ENCODE data around the gene SYNRG. TPM values are rescaled to one million over a fixed set of nuclear protein-coding genes. Genes with fewer than 3 reads are reported as not detected.
A peak's percentile ranks its signal among the peaks of the same experiment; 100 is the strongest.

SYNRG gene
- polyA plus RNA-seq, 1 of the 3 experiments (the other 2 are of a cell fraction), result 8.9 TPM

- Histone ChIP-seq H3K9me3 (no peaks in the 10 kb centered on the region), H3K27ac (ENCODE audit: low read depth in 2 of 2, low read length in 1 of 2) (peak overlapping the region in 1 of 2 experiments; percentile 65; a peak in 2 of 4 replicates), H3K9ac (0 out of 2 replicates have a peak overlapping the region, but pooled peaks have one; percentile 12), H3K9me2 (no peaks in the 10 kb centered on the region), H3K4me3 (ENCODE audit: low read depth in 2 of 2, low read length in 1 of 2) (no peak overlapping the region), H2AFZ (ENCODE audit: low read depth) (no peak overlapping the region), H3F3A (replicated peaks; ENCODE audit: insufficient read depth) (peaks cover 28% of the 10 kb centered on the region), H3K27me3 (ENCODE audit: insufficient read depth) (no peaks in the 10 kb centered on the region), H4K20me1 (ENCODE audit: insufficient read depth) (no peaks in the 10 kb centered on the region), H3K4me2 (no peak overlapping the region), H3K79me2 (ENCODE audit: insufficient read depth) (no peaks in the 10 kb centered on the region), H3K4me1 (ENCODE audit: control insufficient read depth in 1 of 2, insufficient read depth in 2 of 2, low read depth in 1 of 2, low read length in 1 of 2) (peaks cover 0 to 7% of the 10 kb centered on the region in 2 experiments; a peak in 2 of 4 replicates), H3K36me3 (replicated peaks in 1 of 2; ENCODE audit: control insufficient read depth in 1 of 2, insufficient read depth in 2 of 2, low read length in 1 of 2) (peaks cover 47 to 66% of the 10 kb centered on the region in 2 experiments)
- TF ChIP-seq REST (IDR thresholded peaks at IDR 0.05; ENCODE audit: low read depth, low read length) (no peak), MAX (IDR thresholded peaks at IDR 0.05; ENCODE audit: low read depth) (no peak), EP300 (IDR thresholded peaks at IDR 0.05; ENCODE audit: borderline replicate concordance in 1 of 2, low read depth in 1 of 2, low read length in 1 of 2) (no peak), RXRA (IDR thresholded peaks at IDR 0.05; ENCODE audit: borderline replicate concordance, low read depth) (no peak), POLR2AphosphoS5 (IDR thresholded peaks at IDR 0.05; ENCODE audit: low read depth, low read length) (no peak), USF1 (IDR thresholded peaks at IDR 0.05; ENCODE audit: borderline replicate concordance, low read depth) (no peak), MXI1 (IDR thresholded peaks at IDR 0.05; ENCODE audit: low read depth, low read length) (no peak), TEAD4 (IDR thresholded peaks at IDR 0.05; ENCODE audit: borderline replicate concordance, insufficient read depth) (no peak), NFIC (IDR thresholded peaks at IDR 0.05; ENCODE audit: borderline replicate concordance) (no peak), TAF1 (IDR thresholded peaks at IDR 0.05; ENCODE audit: borderline replicate concordance, low read depth, low read length) (no peak), IRF3 (IDR thresholded peaks at IDR 0.05; ENCODE audit: low read depth, low read length) (no peak), GATA2 (CRISPR knock-in tag; IDR thresholded peaks at IDR 0.05) (no peak), YY1 (IDR thresholded peaks at IDR 0.05; ENCODE audit: low read depth) (no peak), ELF1 (IDR thresholded peaks at IDR 0.05) (no peak), GABPA (IDR thresholded peaks at IDR 0.05; ENCODE audit: low read depth) (no peak), SIN3A (IDR thresholded peaks at IDR 0.05; ENCODE audit: borderline replicate concordance, low read depth, low read length) (no peak)
- POLR2A ChIA-PET, result no interaction called here
- CTCF ChIA-PET, result no interaction called here
- no peak for DNase-seq
- 100% methylated on average over 2 of the region's 2 CpGs for WGBS (ENCODE audit: low lambda C conversion rate)
Observed at GRCh38 chr17:37614823-37615222, 5.6 kb upstream of the SYNRG start.

Measured in SK-N-SH (cell line).